GM21576 (cell line): Measurements from ENCODE around the gene LRRC8E.
A peak's percentile ranks its signal among the peaks of the same experiment; 100 is the strongest.

Experiments used
- ATAC-seq: cut with Tn5 transposase; IDR thresholded peaks from one replicate; pipeline ENCODE4 v1.9.1; 2021; ENCODE audit warnings: mild to moderate bottlenecking, moderate library complexity; ENCODE audit not compliant: unreplicated experiment

Gene LRRC8E

DNA sequence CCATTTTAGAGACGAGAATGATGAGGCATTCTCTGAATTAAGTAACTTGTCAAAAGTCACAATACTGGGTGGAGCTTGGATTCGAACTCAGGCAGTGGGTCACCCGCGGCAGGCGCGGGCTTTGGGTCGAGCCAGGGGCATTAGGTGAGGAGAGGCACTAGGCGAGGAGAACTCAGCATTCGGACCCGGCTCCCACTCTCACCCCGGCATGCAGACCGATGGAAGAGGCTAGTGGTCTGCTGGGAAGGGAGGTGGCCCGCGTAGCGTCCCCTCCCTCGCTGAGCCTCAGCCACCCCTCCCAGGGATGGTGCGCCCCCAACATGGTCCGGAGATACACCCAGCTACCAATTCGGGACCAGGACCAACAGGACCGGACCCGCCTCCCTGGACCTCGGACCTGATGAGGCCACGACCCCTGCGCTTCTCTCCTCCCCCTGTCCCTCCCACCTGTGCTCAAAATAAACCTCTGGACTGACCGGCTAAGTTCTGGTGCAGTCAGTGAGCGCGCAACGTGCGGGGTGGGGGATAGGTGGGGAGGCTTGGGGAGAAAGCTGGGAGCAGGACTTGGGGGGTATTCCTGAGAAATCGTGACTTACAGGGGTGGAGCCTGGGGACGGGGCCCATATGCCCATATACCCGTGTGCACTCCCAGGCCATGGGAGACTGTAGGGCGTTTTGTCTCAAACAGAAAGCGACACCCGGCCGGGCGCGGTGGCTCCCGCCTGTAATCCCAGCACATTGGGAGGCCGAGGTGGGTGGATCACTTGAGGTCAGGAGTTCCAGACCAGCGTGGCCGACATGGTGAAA is 30.5 kb downstream of the LRRC8E start:
- ATAC-seq: no peak

DNA sequence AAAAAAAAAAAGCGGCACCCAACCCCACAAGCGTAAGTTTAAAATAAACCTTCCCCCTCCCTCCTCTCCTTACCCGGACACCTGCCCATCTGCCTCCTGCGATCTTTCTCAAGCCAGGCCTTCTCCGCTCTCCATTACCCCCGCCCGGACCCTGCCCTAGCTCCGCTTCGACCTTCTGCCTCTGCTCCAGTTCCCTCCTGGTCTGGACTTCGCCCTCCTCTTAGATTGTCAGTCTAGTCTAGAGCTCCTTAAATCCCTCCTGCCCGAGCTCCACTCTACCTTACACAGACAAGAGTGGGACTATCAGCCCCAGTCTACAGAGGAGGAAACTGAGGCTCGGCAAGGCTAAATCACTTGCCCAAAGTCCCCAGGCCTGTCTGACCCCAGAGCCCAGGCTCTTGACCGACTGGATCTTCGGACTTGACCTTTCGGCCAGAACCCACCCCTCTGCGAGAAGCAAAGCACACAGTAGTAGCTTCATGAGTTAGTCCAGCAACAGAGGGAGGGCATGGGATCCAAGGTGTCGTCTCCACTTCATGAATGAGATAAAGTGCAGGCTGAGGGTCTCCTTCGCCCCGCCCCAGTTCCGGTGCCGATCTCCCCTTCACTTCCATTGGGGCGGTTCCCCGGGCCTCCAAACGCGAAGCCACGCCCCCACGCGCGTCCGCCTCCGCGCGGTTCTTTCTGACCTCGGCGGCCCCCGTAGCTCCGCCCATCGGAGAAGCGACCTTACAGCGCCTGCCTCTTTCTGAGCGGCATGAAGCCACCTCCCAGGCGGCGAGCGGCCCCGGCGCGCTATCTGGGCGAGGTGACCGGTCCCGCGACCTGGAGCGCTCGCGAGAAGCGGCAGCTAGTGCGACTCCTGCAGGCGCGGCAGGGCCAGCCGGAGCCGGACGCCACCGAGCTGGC is 31.6 kb downstream of the LRRC8E start, which contains the start of gene SNAPC2:
Gene SNAPC2 (plus strand): TSS at position 729 of the 909 bp plus-strand sequence. CDS start 29 bp downstream, at position 758.
- peak; percentile 54 for ATAC-seq

DNA sequence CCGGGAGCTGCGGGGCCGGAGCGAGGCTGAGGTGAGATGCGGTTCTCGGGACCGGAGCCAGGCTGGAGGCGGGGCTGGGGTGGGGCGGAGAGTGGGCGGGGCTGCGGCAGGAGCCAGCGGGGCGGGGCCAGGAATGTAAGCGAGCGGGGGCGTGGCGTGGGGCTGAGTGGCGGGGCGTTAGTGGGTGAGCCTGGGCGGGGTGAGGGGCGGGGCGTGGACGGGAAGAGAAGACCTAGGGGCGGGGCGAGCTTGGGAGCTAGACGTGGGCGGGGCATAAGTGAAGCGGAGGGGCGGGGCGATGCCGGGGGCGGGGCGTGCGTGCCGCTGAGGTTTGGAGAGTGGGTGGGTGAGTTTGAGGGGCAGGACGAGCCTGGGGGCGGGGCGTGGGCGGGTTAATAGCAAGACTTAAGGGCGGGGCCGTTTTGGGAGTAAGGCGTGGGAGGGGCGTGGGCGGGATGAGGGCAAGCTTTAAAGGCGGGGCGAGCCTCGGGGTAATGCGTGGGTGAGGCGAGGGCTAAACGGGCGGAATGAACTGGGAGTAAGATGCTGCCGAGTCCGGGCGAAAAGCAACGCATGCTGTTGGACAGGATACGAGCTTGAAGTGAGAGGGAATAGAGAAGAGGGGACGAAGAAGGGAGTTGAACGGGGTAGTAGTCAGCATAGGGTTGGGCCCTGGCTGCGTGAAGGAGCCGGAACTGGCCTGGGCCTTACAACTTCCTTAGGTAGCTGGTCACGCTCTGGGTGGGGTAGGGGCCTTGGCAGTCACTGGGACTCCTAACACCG is 32.4 kb downstream of the LRRC8E start:
- peak; percentile 29 for ATAC-seq

DNA sequence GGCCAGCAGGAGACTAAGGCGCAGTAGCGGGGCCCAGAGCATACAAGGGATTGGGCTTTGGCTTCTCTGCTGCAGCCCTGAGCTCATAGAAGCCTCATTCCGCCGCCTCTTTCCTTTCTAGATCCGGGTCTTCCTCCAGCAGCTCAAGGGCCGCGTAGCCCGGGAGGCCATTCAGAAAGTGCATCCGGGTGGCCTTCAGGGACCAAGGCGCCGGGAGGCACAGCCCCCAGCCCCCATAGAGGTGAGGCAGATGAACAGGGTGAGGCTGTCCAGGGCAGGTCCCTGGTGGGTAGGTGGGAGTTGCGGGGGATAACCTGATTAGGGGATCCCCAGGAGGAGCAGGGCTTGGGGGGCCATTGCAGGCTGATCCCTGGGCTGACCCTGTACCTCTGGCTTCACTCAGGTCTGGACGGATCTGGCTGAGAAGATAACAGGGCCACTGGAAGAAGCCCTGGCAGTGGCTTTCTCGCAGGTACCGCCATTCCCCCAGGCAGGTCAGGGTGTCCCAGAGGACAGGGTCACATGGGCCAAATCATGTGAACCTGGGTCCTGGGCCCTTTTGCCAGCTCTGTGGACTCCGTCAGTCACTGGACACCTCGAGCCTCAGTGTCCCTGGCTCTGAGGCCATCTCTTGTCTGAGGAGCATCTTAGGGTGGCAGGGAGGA is 33.1 kb downstream of the LRRC8E start:
- ATAC-seq: no peak

DNA sequence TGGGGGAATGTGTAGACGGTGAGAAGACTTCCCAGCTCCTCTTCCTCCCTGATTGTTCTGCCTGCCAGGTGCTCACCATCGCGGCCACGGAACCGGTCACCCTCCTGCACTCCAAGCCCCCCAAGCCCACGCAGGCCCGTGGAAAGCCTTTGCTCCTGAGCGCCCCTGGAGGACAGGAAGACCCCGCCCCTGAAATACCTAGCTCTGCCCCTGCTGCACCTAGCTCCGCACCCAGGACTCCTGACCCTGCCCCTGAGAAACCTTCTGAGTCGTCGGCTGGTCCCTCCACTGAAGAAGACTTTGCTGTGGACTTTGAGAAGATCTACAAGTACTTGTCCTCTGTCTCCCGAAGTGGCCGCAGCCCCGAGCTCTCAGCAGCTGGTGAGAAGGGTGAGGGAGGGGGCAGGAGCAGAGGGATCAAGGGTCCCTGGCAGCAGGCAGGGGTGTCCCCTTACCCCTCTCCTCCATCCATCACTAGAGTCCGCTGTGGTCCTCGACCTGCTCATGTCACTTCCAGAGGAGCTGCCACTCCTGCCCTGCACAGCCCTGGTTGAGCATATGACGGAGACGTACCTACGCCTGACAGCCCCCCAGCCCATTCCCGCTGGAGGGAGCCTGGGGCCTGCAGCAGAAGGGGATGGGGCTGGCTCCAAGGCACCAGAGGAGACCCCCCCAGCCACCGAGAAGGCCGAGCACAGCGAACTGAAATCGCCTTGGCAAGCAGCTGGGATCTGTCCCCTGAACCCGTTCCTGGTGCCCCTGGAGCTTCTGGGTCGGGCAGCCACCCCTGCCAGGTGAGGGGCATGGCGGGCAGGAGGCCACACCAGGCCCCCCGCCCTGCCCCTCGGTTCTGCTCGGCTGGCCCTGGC is 33.9 kb downstream of the LRRC8E start:
- ATAC-seq: no peak

DNA sequence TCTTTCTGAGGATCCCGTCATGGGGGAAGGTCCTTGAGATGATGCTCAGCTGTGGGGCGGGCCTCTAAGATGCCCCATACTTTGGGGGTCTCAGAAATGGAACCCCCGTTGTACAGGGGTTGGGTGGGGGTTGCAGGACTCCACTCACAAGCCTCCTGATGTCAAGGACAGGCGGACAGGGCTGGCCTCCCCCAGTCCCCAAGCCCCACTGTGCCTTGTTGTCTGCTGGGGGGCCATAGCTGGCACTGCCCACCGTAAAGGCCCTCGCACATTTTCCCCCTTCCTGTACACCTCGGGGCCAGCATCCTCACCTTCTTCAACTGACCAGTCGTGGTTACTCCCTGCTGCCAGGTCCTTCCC is 34.5 kb downstream of the LRRC8E start:
- no peak for ATAC-seq

DNA sequence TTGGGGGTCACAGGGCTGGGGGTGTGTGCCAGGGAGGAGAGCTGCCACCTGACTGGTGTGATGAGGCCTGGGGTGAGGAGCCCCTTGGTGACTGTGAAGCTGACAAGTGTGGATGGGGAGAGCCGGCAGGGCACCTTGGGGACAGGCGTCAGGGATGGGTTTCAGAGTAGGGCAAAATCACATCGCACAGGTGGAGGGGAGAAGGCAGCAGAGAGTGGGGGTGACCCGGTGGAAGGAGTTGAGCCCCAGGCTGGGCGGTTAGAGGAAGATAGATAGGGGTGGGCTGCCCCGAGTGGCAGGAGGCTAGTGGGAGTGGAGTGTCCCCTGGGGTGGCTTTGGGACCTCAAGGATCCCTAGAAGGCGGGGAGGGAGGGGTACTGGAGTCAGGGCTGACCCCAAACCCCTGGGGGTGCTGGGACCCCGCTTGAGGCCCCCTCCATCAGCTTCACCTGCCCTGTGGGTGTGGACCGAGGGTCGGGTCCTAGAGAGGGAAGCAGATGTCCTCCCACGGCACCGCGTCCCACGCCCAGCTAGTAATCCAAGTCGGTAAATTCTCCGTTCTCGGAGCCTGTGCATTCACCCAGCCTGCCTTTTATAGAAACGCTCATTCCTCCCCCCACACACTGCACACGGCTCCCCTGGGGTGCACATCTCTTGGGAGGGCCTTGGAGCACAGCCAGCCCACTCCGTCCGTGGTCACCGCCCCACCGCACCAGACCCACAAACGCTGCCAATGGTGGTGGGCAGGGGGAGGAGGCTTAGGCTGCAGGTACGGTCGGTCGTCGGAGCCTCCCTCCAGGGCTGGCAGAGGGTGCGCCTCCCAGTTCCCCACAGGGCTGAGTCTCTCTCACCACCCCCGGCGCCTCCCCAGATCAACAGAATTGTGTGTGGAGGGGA is 35.2 kb downstream of the LRRC8E start:
- no peak for ATAC-seq

DNA sequence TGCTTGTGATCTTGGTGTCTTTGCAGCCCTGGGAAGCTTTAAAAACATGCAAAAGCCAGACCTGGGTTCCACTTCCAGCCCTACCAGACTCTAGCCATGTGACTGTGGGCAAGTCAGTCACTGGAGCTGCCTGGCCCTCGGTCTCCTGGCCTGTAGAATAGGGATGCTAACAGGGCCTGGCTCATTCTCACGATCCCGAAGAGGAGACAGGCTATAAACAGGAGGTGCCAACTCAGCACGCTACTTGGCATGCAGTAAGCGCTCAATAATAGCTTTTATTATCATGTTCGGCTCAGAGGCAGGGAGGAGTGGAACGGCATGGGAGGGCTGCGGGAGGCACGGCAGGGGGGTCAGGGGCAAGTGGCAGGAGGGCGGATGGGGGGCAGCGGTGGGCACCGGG is 35.9 kb downstream of the LRRC8E start:
- no peak for ATAC-seq

DNA sequence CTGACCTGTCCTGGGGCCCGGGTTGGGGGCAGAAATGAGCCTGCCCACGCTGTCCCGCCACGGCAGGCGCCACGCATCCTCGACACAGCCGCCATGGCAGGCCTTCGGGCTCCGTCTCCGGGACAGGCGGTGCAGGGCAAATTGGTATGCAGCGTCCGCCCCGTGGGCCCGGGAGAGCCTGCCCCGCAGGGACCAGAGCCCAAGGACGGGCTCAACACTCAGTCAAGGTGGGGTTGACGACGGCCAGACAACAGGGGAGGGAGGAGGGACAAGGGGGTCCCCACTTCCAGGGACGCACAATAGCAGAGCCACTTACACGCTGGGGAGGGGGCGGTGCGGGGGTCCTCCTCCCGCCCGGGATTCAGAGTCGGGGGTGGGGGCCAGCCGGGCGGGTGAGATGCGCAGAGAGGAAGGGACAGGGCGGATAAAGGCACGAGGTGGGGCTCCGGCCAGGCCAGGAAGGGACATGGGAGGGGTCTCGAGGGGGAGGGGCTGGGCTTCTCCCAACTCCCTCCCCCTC is 36.4 kb downstream of the LRRC8E start:
- ATAC-seq: no peak

DNA sequence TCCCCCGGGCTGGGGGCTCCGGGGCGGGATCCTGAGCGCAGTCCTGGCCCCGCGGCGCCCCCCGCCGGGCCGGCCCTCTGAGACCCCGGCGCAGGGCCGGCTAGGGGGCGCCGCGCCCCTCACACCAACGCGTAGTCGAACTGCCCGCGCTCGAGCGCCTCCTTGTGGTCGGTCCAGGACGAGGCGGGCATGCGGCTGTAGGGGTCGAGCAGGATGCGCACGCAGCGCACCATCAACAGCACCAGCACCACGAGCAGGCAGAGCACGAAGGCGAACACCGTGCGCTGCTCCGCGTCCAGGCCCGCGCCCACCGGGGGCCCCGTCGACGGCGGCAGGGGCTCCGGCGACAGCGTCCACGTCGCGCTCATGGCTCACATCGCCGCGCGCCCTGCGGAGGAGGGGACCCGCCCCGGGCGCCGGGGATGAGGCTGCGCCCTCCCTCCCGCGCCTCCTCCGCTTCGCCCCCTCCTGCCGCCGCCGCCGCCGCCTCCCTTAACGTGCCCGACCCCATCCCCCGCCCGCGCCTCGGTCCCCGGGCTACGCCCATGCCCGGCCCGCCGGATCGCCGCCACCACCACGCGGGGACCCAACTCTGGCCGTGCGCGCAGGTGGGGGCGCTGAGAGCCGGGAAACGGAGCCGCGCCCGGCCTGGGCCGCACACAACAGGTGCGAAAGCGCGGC is 37.0 kb downstream of the LRRC8E start:
- ATAC-seq: no peak

DNA sequence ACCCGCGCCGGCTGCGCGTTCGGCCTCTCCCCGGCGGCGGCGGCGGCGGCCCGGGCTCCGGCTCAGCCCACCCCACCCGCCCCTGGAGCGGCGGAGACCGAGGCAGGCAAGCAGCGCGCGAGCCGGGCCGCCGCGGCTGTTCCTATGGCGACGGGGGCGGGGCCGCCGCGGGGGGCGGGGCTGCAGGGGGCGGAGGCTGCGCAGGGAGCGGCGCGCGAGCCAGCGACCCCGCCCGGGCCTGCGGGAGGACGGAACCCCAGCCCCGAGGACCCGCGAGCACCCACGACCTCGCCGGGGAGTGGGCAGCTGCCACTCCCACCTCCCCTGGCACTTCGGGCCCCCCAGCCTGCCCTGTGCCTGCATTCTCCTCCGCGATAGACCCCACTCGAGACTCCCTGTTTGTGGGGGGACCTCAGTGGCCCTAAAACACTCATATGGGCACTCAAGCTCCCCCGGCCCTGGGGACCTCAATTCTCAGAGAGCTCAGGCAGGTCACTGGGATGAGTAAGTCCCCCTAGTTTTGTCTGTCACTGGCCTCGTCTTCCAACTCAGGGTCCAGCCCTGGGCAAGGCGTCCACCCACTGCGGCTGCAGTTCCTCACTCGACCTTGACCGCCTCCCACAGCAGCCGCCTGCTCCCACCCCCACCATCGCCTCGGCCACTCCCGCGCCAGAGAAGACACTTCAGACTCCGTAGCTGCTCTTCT is 37.9 kb downstream of the LRRC8E start, which contains the start of gene CTXN1:
Gene CTXN1 (minus strand): TSS at position 115 of the 706 bp plus-strand sequence. CDS start 597 bp downstream, outside the sequence.
- ATAC-seq: no peak

DNA sequence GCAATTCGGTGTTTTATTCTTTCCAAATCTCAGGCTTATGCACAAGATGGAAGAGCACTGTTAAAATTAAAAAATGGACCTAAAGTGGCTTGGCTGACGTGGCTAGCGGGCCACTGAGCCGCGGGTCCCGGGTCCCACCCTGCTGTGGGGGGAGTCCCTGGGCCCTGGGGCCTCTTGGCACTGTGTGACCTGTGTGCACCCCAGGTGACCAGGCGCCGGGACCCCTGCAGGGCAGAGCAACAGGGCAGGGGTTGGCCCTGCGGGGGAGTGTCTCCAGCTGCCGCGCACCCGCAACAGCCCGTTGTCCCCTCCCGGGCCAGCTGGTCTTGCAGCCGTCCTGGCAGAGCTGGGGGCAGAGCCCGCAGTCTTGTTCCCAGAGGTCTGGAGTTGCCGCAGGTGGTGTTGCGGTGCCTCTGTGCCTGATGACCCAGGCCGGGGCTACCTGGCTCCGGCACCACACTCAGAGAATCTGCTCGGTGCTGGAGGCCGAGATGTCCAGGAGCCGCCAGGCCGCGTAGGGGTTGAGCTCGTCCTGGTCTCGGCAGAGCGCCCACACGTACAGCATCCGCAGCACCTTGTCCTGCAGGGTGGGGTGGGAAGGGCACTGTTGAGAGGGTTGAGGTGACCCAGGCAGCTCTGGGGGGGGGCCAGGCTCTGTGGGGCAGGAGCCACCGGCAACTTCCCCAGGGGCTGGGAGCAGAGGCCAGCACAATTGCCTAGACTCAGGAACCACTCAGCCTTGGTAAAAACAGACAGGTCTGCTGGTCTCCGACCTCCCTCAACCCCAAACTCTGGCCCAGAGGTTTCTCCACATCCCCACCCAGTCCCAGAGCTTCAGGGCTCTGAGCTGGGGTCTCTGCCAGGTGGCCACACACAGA is 38.7 kb downstream of the LRRC8E start:
- ATAC-seq: no peak

DNA sequence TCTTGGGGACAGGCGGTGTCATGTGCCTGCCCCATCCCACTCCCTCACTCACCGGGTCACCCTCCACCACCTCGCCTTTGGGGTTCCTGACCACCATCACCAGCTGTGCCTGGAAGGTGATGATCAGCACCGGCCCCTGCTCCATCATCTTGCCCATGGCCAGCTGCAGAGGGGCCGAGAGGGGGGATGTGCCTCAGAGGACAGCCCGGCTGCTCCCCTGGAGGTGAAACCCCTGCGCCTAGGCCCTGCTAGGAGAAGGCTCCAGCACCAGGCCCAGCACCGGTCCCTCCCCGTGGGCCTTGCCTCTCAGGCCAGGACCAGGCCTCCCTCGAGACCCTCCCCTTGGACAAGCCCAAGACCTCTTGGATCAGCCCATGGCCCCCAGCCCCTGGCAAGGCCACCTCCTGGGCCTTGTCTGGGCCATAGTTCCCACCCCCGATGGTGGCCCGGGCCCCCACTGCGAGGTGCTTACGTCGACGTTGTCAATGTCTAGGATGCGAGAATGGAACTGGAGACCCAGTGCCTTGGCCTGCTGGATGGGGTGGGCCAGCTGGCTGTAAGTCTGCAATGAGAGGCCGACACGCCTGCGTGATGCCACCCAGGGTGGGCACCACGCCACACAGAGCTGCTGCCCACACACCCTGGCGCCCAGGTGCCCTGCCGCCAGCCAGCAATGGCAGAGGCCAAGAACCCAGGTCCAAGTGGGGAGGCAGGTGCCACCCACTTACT is 39.5 kb downstream of the LRRC8E start:
- no peak for ATAC-seq

DNA sequence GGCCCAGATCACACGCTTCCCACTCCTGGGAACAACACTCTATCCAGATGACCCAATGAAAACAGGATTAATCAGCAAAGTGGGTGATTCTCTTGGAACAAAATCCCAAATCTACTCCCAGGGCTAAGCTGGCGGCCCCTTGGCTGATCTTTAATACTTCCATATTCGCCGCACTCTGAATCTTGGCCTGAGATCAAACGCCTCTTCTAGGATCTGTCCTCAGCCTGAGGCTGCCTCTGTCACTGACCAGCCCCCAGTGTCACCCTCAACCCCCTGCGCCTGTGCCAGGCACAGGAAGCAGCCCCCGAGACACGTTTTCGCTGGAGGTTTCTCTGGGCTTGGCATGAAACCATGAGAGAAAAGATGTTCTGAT is 40.0 kb downstream of the LRRC8E start:
- no peak for ATAC-seq
